Activated CD8-positive, alpha-beta T cell treated with anti-CD3 and anti-CD28 coated beads, Interleukin-2, amount 10 ng/mL, durations not matched to agents 7 days and 5 days (primary cell): Measurements from ENCODE around the gene GNS. TPM values are rescaled to one million over a fixed set of nuclear protein-coding genes. Genes with fewer than 3 reads are reported as not detected.

Experiments used
- ATAC-seq: fragments of 150-1000 bp; cut with Tn5 transposase; one replicate; pipeline ENCODE4 v1.10.0; 2021; ENCODE audit warnings: moderate library complexity
- CTCF ChIA-PET: fragments of 350-600 bp; sonication (Branson Sonifier 250); formaldehyde crosslinking; loops from one replicate; lab custom pipeline; 2021; ENCODE audit warnings: antibody characterized with exemption; lab: Charles Lee
- POLR2A ChIA-PET: fragments of 350-600 bp; sonication (Branson Sonifier 250); formaldehyde crosslinking; loops from one replicate; lab custom pipeline; 2021; ENCODE audit warnings: antibody characterized with exemption; lab: Charles Lee
- DNase-seq: peaks from one replicate; pipeline ENCODE4 v3.0.0-alpha.2; 2020
- H3K27ac Mint-ChIP-seq: one replicate; pipeline ENCODE4 v1.8.0; 2021; ENCODE audit warnings: mild to moderate bottlenecking, mixed read lengths
- H3K27me3 Mint-ChIP-seq: one replicate; pipeline ENCODE4 v1.8.0; 2021; ENCODE audit warnings: low read depth, mixed read lengths
- H3K36me3 Mint-ChIP-seq: one replicate; pipeline ENCODE4 v1.8.0; 2021; ENCODE audit warnings: low read depth, mixed read lengths
- H3K4me1 Mint-ChIP-seq: one replicate; pipeline ENCODE4 v1.8.0; 2021; ENCODE audit warnings: low read depth, mixed read lengths
- H3K4me3 Mint-ChIP-seq: one replicate; pipeline ENCODE4 v1.8.0; 2021; ENCODE audit warnings: mild to moderate bottlenecking, mixed read lengths
- H3K9me3 Mint-ChIP-seq: one replicate; pipeline ENCODE4 v1.8.0; 2022; ENCODE audit warnings: mixed read lengths; ENCODE audit not compliant: insufficient read depth
- total RNA-seq, 2 experiments: library from RNA; stranded (reverse); gene quantifications; one replicate each; pipeline ENCODE4 v1.2.3, GENCODE V29; 2021

The GNS gene
- total RNA-seq, 2 experiments from 2014 or later, result 22.1 to 23.2 TPM

- peaks cover 42% of the 10 kb centered on the region for H3K36me3 Mint-ChIP-seq
- H3K27me3 Mint-ChIP-seq, result no peaks in the 10 kb centered on the region
- H3K4me3 Mint-ChIP-seq, result no peak overlapping the region
- no peaks in the 10 kb centered on the region for H3K9me3 Mint-ChIP-seq
- ATAC-seq (peak; percentile 73), DNase-seq (peak; percentile 60)
- H3K27ac Mint-ChIP-seq, result peak overlapping the region; percentile 77
- ChIA-PET POLR2A (interaction anchor here (1.1 kb wide), 2 partner anchors 14 to 16 kb away, joined by 3 to 4 read pairs; no protein-coding TSS in a partner anchor), CTCF (interaction anchor here (0.9 to 1.4 kb wide), 5 partner anchors 13 to 165 kb away, joined by 3 to 4 read pairs (median 3); no protein-coding TSS in a partner anchor)
- peaks cover 38% of the 10 kb centered on the region for H3K4me1 Mint-ChIP-seq
These were observed 44.6 kb downstream of the GNS start for GRCh38 chr12:64714551-64714968.

DNA sequence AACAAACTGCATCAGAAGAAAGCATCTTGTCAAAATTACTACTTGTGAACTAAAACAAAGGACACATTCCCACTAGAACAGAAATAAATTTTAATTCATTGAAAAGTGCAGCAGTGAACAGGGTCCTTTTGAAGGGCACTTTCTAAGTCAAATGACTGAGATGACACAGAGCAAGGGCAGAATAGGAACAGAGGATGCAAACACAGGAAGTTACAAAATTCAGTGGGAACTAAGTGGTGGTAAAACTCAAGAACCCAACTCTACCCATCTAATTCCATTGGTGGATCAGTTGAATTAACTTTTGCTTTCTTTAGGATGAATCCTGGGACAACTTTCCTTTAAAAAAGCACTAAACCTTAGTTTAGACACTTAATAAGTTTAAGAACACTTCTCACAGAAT is 45.8 kb downstream of the GNS start:
- ChIA-PET CTCF (interaction anchor here (1.1 to 1.5 kb wide), 2 partner anchors 15 to 164 kb away, joined by 3 to 7 read pairs; no protein-coding TSS in a partner anchor), POLR2A (interaction anchor here (0.6 kb wide), 1 partner anchor 190 kb away, joined by 3 read pairs; no protein-coding TSS in a partner anchor)
- no peak overlapping the region for H3K4me3 Mint-ChIP-seq
- H3K27ac Mint-ChIP-seq, result no peak overlapping the region
- DNase-seq (no peak), ATAC-seq (no peak)
- H3K9me3 Mint-ChIP-seq, result no peaks in the 10 kb centered on the region
- H3K4me1 Mint-ChIP-seq, result peaks cover 38% of the 10 kb centered on the region
- no peaks in the 10 kb centered on the region for H3K27me3 Mint-ChIP-seq
- peaks cover 41% of the 10 kb centered on the region for H3K36me3 Mint-ChIP-seq

DNA sequence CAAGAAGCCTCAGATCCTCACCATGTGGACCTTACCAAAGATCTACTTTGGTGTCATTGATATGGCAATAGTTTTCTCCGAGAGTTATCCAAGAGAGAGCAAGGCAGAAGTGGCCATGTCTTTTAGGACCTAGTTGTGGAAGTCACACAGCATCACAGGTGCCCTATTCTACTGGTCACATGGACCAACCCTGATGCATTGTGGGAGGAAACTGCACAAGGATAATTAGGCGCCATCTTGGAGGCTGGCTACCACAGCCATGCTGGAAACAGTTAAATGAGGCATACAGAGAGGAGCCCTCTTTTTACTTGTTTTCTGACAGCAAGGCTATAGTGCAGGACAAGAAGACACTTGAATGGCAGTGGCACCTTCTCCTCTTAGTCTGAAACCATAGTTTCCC is 49.8 kb downstream of the GNS start:
- Mint-ChIP-seq H3K27ac (no peak overlapping the region), H3K9me3 (no peaks in the 10 kb centered on the region), H3K27me3 (no peaks in the 10 kb centered on the region), H3K4me1 (peaks cover 16% of the 10 kb centered on the region), H3K36me3 (peaks cover 16% of the 10 kb centered on the region), H3K4me3 (no peak overlapping the region)
- ChIA-PET CTCF (interaction anchor here (1.0 to 1.1 kb wide), 2 partner anchors 11 to 98 kb away, joined by 3 read pairs; no protein-coding TSS in a partner anchor), POLR2A (no interaction called here)
- ATAC-seq (no peak), DNase-seq (no peak)

- Mint-ChIP-seq H3K4me3 (no peak overlapping the region), H3K27ac (no peak overlapping the region), H3K4me1 (peaks cover under 1% of the 10 kb centered on the region), H3K27me3 (no peaks in the 10 kb centered on the region), H3K36me3 (peaks cover 8% of the 10 kb centered on the region), H3K9me3 (no peaks in the 10 kb centered on the region)
- ChIA-PET CTCF (interaction anchor here (0.7 to 3.5 kb wide), 2 partner anchors 11 to 1556 kb away, joined by 4 to 21 read pairs; no protein-coding TSS in a partner anchor), POLR2A (no interaction called here)
- DNase-seq, result no peak
- no peak for ATAC-seq
These were observed 51.3 kb downstream of the GNS start for GRCh38 chr12:64707926-64708325.

GRCh38 chr12:64707362-64707761 is 51.8 kb downstream of the GNS start:
- no peak overlapping the region for H3K4me3 Mint-ChIP-seq
- peaks cover 8% of the 10 kb centered on the region for H3K36me3 Mint-ChIP-seq
- ChIA-PET CTCF (interaction anchor here (0.7 to 3.5 kb wide), 4 partner anchors 9 to 1557 kb away, joined by 4 to 21 read pairs (median 10); no protein-coding TSS in a partner anchor), POLR2A (no interaction called here)
- no peaks in the 10 kb centered on the region for H3K9me3 Mint-ChIP-seq
- no peak overlapping the region for H3K27ac Mint-ChIP-seq
- H3K4me1 Mint-ChIP-seq, result no peaks in the 10 kb centered on the region
- DNase-seq, result no peak
- no peak for ATAC-seq
- no peaks in the 10 kb centered on the region for H3K27me3 Mint-ChIP-seq

DNA sequence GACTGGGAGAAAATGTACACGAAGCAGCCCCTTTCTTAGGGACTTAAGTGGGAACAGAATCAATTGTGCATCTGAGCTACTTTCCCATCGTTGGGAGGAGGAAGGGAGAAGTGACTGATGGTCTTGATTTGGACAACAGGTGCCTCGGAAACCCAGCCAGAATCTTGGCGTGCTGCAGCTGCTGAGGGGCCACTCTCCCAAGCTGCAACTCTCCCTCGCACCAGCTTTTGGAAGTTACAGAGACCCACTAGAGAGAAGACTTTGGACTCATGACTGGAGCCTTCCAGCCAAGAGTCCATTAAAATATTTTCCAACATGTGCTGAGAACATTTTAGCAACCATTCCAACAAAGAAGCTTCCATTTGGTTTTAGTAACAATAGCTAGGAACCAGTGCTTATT is 52.3 kb downstream of the GNS start:
- no peak overlapping the region for H3K27ac Mint-ChIP-seq
- no peak overlapping the region for H3K4me3 Mint-ChIP-seq
- H3K9me3 Mint-ChIP-seq, result no peaks in the 10 kb centered on the region
- peaks cover 10% of the 10 kb centered on the region for H3K36me3 Mint-ChIP-seq
- ATAC-seq (no peak), DNase-seq (no peak)
- H3K27me3 Mint-ChIP-seq, result no peaks in the 10 kb centered on the region
- peaks cover 3% of the 10 kb centered on the region for H3K4me1 Mint-ChIP-seq
- CTCF ChIA-PET, result interaction anchor here (1.6 to 3.5 kb wide), 3 partner anchors 10 to 158 kb away, joined by 6 to 21 read pairs (median 15); no protein-coding TSS in a partner anchor
- POLR2A ChIA-PET, result interaction anchor here (1.1 kb wide), 1 partner anchor 17 kb away, joined by 3 read pairs; no protein-coding TSS in a partner anchor

DNA sequence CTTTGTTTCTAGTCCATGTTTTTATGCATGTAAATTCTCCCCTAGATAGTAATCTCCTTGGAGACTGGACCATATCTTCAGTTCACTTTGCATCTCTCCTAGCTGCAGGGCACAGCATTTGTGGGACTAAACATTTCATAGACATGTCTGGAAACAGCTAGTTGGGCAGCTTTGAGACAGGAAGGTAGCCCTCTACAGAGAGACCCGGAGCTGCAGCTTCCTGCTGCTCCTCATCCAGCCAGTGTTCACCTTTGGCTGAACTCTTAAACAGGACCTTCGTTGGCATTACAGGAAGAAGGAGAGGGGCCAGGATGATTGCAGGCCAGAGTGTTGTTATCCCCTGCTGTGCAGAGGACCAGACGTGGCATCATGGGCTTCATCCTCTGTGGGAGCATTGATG is 52.9 kb downstream of the GNS start:
- CTCF ChIA-PET, result interaction anchor here (1.6 to 3.5 kb wide), 3 partner anchors 9 to 157 kb away, joined by 6 to 21 read pairs (median 15); no protein-coding TSS in a partner anchor
- Mint-ChIP-seq H3K4me1 (peaks cover 6% of the 10 kb centered on the region), H3K9me3 (no peaks in the 10 kb centered on the region), H3K27me3 (no peaks in the 10 kb centered on the region), H3K36me3 (peaks cover 8% of the 10 kb centered on the region), H3K27ac (no peak overlapping the region), H3K4me3 (no peak overlapping the region)
- ATAC-seq, result no peak
- no peak for DNase-seq
- POLR2A ChIA-PET, result interaction anchor here (1.1 kb wide), 1 partner anchor 18 kb away, joined by 3 read pairs; no protein-coding TSS in a partner anchor

DNA sequence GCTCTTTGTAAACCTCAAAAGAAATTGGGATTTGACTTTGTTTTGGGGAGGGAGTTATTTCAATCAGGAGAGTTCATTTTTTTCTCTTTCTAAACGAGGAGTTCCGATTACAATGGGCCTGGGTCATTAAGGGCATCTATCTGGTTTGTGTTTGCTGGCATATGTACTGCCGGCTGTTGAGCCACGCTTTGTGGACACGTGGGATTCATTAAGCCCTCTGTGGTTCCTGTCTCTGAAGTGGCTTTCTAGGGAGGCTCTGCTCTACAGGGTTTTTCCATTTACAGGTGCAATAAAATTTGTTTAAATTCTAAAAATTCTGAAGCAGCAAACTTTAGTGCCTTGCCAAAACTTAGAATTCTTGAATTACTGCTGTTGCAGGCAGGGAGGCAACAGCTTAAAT is 57.9 kb downstream of the GNS start:
- CTCF ChIA-PET, result interaction anchor here (1.2 to 3.5 kb wide), 4 partner anchors 12 to 152 kb away, joined by 3 to 17 read pairs (median 8); partner anchors contain the start of gene RASSF3
- H3K4me3 Mint-ChIP-seq, result peak overlapping the region; percentile 22
- peak overlapping the region; percentile 77 for H3K27ac Mint-ChIP-seq
- no peaks in the 10 kb centered on the region for H3K9me3 Mint-ChIP-seq
- DNase-seq (no peak), ATAC-seq (no peak)
- POLR2A ChIA-PET, result interaction anchor here (0.6 to 1.5 kb wide), 3 partner anchors 24 to 468 kb away, joined by 3 read pairs; partner anchors contain the start of gene LEMD3
- no peaks in the 10 kb centered on the region for H3K27me3 Mint-ChIP-seq
- peaks cover 37% of the 10 kb centered on the region for H3K4me1 Mint-ChIP-seq
- peaks cover 31% of the 10 kb centered on the region for H3K36me3 Mint-ChIP-seq

DNA sequence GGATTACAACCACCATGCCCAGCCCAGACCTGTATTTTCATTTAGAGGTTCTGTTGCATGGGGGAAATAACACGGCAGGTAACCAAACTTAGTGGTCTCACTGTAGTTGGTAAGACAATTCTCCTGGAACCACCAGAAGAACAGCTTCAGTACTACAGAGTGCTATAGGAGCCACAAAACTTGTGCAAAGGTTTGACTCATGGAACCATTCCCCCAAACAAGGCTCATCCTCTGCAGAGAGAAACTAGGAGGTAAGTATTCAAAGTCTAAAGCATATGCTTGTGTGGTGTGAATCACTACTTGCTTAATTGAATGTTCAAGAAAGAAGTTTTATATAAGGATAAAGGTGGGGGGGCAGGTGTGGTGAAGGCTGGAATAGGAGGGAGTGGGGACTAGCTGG is 58.7 kb downstream of the GNS start:
- CTCF ChIA-PET, result interaction anchor here (1.2 to 3.5 kb wide), 3 partner anchors 12 to 151 kb away, joined by 4 to 17 read pairs (median 11); partner anchors contain the start of gene RASSF3
- Mint-ChIP-seq H3K9me3 (no peaks in the 10 kb centered on the region), H3K36me3 (peaks cover 35% of the 10 kb centered on the region), H3K27me3 (no peaks in the 10 kb centered on the region), H3K4me3 (peak overlapping the region; percentile 22), H3K27ac (peak overlapping the region; percentile 77), H3K4me1 (peaks cover 43% of the 10 kb centered on the region)
- peak; percentile 20 for ATAC-seq
- no peak for DNase-seq
- POLR2A ChIA-PET, result interaction anchor here (0.8 to 1.5 kb wide), 4 partner anchors 10 to 469 kb away, joined by 3 read pairs; partner anchors contain the start of gene LEMD3

DNA sequence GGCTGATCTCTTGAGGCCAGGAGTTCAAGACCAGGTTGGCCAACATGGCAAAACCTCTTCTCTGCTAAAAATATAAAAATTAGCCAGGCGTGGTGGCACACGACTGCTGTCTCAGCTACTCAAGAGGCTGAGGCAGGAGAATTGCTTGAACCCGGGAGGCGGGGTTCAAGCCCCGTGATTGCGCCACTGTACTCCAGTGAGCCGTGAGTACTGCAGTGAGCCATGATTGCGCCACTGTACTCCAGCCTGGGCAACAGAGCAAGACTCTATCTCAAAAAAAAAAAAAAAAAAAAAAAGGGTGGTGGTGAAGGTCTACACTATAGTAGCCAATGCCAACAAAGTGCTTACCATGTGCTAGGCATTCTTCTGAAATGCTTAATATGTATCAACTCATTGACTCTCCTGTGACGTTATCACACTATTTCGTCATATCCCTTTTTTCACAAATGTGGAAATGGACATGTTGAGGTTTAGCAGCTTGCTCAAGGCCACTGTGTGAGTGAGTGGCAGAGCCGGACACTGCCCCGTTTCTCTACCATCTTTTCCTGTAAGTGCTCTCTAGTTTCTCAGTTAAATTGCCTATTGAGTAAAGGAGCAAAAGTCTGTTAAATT is 59.6 kb downstream of the GNS start:
- ATAC-seq, result no peak

DNA sequence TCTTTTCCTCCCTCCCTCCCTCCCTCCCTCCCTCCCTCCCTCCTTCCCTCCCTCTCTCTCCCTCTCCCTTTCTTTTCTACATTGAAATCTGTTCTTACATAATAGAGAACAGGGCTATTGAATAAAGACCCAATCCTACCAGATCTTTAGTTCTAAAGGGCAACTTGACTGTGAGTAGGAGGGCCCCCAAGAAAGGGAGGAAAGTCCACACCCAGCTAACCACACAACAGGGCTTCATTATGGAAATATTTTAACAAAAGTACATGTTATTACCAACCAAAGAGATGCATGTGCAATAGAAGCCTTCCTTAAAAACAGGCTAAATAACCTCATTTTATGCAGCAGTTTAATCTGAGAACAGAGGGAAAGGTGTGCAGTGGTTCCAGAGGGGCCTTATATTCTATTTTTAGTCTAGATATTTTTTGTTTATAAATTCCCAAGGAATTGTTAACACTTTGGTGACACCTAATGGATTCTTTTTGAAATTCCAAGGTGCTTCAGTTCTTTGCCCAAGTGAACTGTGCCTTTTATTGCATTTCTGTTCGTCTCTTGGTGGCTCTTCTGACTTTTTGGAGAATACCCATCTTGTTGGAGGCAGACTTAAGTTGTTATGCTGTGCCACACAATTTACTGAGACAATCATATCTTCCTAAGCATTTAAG is 63.0 kb downstream of the GNS start:
- no peak for ATAC-seq
- no peak overlapping the region for H3K4me3 Mint-ChIP-seq
- H3K9me3 Mint-ChIP-seq, result no peaks in the 10 kb centered on the region
- peak overlapping the region; percentile 36 for H3K27ac Mint-ChIP-seq
- no peaks in the 10 kb centered on the region for H3K27me3 Mint-ChIP-seq
- DNase-seq, result no peak
- H3K36me3 Mint-ChIP-seq, result peaks cover 64% of the 10 kb centered on the region
- peaks cover 64% of the 10 kb centered on the region for H3K4me1 Mint-ChIP-seq
- CTCF ChIA-PET, result interaction anchor here (0.7 to 6.5 kb wide), 10 partner anchors 11 to 213 kb away, joined by 3 to 113 read pairs (median 16); partner anchors contain the start of gene RASSF3
- POLR2A ChIA-PET, result interaction anchor here (2.0 kb wide), 1 partner anchor 147 kb away, joined by 9 read pairs; no protein-coding TSS in a partner anchor

More for the DNA sequence above, 59.6 kb downstream of the GNS start:
- Mint-ChIP-seq H3K27me3 (no peaks in the 10 kb centered on the region), H3K9me3 (no peaks in the 10 kb centered on the region), H3K27ac (no peak overlapping the region), H3K36me3 (peaks cover 42% of the 10 kb centered on the region), H3K4me1 (peaks cover 50% of the 10 kb centered on the region), H3K4me3 (no peak overlapping the region)
- ChIA-PET CTCF (interaction anchor here (2.3 to 6.5 kb wide), 3 partner anchors 90 to 152 kb away, joined by 11 to 113 read pairs (median 17); partner anchors contain the start of gene RASSF3), POLR2A (interaction anchor here (1.2 kb wide), 1 partner anchor 15 kb away, joined by 3 read pairs; no protein-coding TSS in a partner anchor)
- no peak for DNase-seq
